Body of pancreas (tissue), 4 donors: ENCODE measurements around the gene RNF113B. TPM values are rescaled to one million over a fixed set of nuclear protein-coding genes. Genes with fewer than 3 reads are reported as not detected.

Experiments used
- ATAC-seq: fragments of 150-250 bp; one replicate; pipeline ENCODE4 v1.9.1; 2016
- DNase-seq, 4 donors: peaks; one replicate each; pipeline ENCODE4 v3.0.0-alpha.2; 2019
- H3K27ac ChIP-seq, 4 donors: fragments of 200-600 bp; sonication (generic); 1 replicate in 3 of 4; 2 replicates in 1 of 4; pipeline versions ENCODE4 v1.5.1 to v1.6.1; 2016 to 2019; ENCODE audit warnings: mild to moderate bottlenecking in 1 of 4, mixed read lengths in 1 of 4, moderate library complexity in 1 of 4
- H3K27me3 ChIP-seq, 2 donors: fragments of 200-600 bp; sonication (generic); one replicate each; pipeline ENCODE4 v1.6.0; 2016; ENCODE audit warnings: mild to moderate bottlenecking in 1 of 2
- H3K36me3 ChIP-seq, 2 donors: fragments of 200-600 bp; sonication (generic); replicated peaks in 1 of 2; 2 replicates each; pipeline ENCODE4 v1.5.1; 2016; ENCODE audit warnings: low read depth in 2 of 2; ENCODE audit not compliant: insufficient read depth in 1 of 2
- H3K4me1 ChIP-seq: fragments of 200-600 bp; sonication (generic); one replicate; pipeline ENCODE4 v1.6.0; 2016
- H3K4me3 ChIP-seq, 2 donors: fragments of 200-600 bp; sonication (generic); 1 replicate in 1 of 2; 2 replicates in 1 of 2; pipeline ENCODE4 v1.5.1; 2016 to 2019
- H3K9me3 ChIP-seq, 3 donors: fragments of 200-600 bp; sonication (generic); 1 replicate in 2 of 3; 2 replicates in 1 of 3; pipeline ENCODE4 v1.5.1; 2016
- POLR2A ChIP-seq, 3 donors: fragments of 450-650 bp; IDR thresholded peaks; one replicate each; pipeline ENCODE4 v1.6.1; 2016; ENCODE audit warnings: antibody characterized with exemption in 3 of 3, mild to moderate bottlenecking in 2 of 3
- WGBS, 2 donors: methylation state at CpG; one replicate each; pipeline ENCODE4 v1.1.5; 2017; 5-methylcytosine and 5-hydroxymethylcytosine counted together
- intact Hi-C: fragments of 100-400 bp; cut with DNase I; formaldehyde crosslinking; loops from one replicate; pipeline ENCODE4 v1.15.1; 2023
- total RNA-seq, 2 donors: library from RNA; depleted of rRNA; stranded (reverse); fragments of >200 nt; gene quantifications; one replicate each; pipeline ENCODE4 v1.1.0, GENCODE V29; 2016
- TF ChIP-seq, protein P1 (sequence below), 7 experiments: fragments of 450-650 bp in 4 of 7; fragments of 200-600 bp in 3 of 7; sonication (generic) in 3 of 7; IDR thresholded peaks; one replicate each; pipeline ENCODE4 v1.5.1; 2016 to 2019; ENCODE audit warnings: antibody characterized with exemption in 7 of 7

Gene RNF113B
- total RNA-seq, 2 donors from 2014 or later: not detected

DNA sequence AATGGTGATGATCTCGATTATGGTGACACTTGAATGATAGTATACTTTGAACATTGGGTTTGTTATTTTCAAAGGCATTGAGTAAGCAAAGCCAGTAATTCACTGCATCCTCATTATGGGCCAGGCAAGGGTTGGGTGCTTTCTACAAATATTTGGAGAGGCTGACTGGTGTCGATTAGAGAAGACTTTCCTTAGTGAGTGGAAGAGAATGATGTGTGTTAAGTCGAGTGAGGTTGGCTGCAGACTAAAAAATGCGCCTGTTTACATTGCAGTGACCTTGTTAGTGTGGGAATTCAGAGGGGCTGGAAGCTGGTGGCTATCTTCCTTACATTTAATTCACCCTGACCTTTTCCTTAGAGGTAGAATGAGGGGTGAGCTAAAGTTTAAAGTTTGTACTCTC is 22.4 kb upstream of the RNF113B start:
- no peaks in the 10 kb centered on the region for H3K9me3 ChIP-seq
- ATAC-seq (no peak), DNase-seq (no peak)
- intact Hi-C loops: no loop called here
- H3K4me3 ChIP-seq: no peak overlapping the region
- WGBS, 2 donors: 17 to 23% methylated on average over 4 of the region's 4 CpGs
- no peaks in the 10 kb centered on the region for H3K36me3 ChIP-seq
- H3K4me1 ChIP-seq: peaks cover 48% of the 10 kb centered on the region
- no peaks in the 10 kb centered on the region for H3K27me3 ChIP-seq
- no peak for TF ChIP-seq POLR2A (IDR thresholded peaks at IDR 0.05)
- TF ChIP-seq, protein P1, sequence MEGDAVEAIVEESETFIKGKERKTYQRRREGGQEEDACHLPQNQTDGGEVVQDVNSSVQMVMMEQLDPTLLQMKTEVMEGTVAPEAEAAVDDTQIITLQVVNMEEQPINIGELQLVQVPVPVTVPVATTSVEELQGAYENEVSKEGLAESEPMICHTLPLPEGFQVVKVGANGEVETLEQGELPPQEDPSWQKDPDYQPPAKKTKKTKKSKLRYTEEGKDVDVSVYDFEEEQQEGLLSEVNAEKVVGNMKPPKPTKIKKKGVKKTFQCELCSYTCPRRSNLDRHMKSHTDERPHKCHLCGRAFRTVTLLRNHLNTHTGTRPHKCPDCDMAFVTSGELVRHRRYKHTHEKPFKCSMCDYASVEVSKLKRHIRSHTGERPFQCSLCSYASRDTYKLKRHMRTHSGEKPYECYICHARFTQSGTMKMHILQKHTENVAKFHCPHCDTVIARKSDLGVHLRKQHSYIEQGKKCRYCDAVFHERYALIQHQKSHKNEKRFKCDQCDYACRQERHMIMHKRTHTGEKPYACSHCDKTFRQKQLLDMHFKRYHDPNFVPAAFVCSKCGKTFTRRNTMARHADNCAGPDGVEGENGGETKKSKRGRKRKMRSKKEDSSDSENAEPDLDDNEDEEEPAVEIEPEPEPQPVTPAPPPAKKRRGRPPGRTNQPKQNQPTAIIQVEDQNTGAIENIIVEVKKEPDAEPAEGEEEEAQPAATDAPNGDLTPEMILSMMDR (IDR thresholded peaks at IDR 0.05): no peak
- peak overlapping the region in 2 of 4 donors; percentile 6 to 24 for H3K27ac ChIP-seq

DNA sequence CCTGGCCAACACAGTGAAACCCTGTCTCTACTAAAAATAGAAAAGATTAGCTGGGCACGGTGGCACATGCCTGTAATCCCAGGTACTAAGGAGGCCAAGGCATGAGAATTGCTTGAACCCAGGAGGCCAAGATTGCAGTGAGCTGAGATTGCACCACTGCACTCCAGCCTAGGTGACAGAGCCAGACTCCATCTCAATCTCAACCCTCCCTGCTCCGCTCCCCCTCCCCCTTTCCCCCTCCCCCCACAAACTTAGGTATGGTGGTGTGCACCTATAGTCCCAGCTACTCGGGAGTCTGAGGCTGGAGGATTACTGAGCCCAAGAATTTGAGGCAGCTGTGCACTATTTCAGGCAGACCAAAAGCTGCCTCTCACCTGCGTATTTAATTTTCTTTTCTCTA is 21.6 kb upstream of the RNF113B start:
- DNase-seq: no peak
- no peak for TF ChIP-seq POLR2A (IDR thresholded peaks at IDR 0.05)
- TF ChIP-seq, protein P1 (IDR thresholded peaks at IDR 0.05): no peak
- Histone ChIP-seq H3K27ac (no peak overlapping the region), H3K4me3 (no peak overlapping the region), H3K4me1 (peaks cover 48% of the 10 kb centered on the region), H3K36me3 (no peaks in the 10 kb centered on the region), H3K27me3 (no peaks in the 10 kb centered on the region), H3K9me3 (no peaks in the 10 kb centered on the region)
- intact Hi-C loops: no loop called here
- WGBS, 2 donors: 70 to 79% methylated on average over 3 to 4 of the region's 4 CpGs
- ATAC-seq: no peak

DNA sequence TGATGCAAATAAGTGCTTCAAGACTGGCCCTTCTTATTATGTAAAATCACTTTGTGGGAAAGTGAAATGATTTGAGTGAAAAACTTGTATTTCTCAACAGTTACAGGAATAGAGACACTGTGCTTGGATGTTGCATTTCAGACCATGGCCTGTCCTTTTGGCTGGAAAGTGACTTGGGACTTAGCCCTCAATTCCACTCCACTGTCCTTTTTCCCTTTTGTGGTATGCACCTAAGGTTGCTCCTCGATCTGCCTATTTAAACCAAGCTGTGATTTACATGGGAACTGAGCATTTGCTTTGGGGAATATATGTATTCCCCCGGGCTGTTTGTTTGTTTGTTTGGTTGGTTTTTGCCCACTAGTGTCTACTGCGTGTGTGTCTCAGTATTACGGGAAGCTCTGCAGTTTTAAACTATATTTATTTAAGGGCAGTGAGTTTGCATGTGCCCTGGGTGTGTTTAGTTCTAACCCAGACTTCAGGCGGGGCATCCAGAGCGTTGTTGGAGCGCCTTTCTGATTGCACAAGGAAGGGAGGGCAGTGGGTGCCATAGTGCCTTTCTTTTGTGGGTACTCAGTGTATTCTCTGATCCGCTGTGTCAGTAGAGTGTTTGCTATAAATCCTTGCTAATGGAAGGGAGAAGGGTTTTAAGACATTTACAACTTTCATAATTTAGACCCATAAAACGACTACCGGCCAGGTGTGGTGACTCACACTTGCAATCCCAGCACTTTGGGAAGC is 18.2 kb upstream of the RNF113B start:
- WGBS, 2 donors: 82 to 90% methylated on average over 10 of the region's 10 CpGs
- H3K27me3 ChIP-seq: no peaks in the 10 kb centered on the region
- no peak for TF ChIP-seq POLR2A (IDR thresholded peaks at IDR 0.05)
- TF ChIP-seq, protein P1 (IDR thresholded peaks at IDR 0.05): no peak
- H3K27ac ChIP-seq: no peak overlapping the region
- DNase-seq (no peak), ATAC-seq (no peak)
- intact Hi-C loops: no loop called here
- no peak overlapping the region for H3K4me3 ChIP-seq
- H3K9me3 ChIP-seq: no peaks in the 10 kb centered on the region
- H3K4me1 ChIP-seq: peaks cover 54% of the 10 kb centered on the region
- no peaks in the 10 kb centered on the region for H3K36me3 ChIP-seq

DNA sequence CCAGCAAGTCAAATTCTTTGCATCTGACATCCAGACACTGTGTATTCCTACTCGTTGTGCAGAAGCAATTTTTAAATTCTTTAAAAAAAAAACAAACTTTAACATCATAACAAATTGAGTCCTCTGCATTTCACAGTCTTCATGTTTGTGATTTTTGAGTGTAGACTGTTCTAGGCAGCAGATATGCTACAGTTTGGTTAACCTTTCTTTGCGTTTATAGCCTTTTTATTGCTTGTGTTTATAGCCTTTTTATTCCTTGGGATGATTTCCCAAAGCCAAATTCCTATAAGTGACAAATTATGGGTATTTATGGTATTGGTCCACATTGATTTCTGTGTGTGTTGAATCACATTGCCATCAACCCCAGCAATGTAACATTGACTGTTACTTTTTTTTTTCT is 14.9 kb upstream of the RNF113B start:
- intact Hi-C loops: no loop called here
- Histone ChIP-seq H3K4me1 (peaks cover 57% of the 10 kb centered on the region), H3K36me3 (no peaks in the 10 kb centered on the region), H3K27me3 (no peaks in the 10 kb centered on the region), H3K27ac (no peak overlapping the region), H3K4me3 (no peak overlapping the region), H3K9me3 (no peaks in the 10 kb centered on the region)
- no peak for TF ChIP-seq POLR2A (IDR thresholded peaks at IDR 0.05)
- TF ChIP-seq, protein P1 (IDR thresholded peaks at IDR 0.05): no peak
- 59 to 64% methylated on average over 2 of the region's 2 CpGs for WGBS, 2 donors
- ATAC-seq: no peak
- DNase-seq: no peak

DNA sequence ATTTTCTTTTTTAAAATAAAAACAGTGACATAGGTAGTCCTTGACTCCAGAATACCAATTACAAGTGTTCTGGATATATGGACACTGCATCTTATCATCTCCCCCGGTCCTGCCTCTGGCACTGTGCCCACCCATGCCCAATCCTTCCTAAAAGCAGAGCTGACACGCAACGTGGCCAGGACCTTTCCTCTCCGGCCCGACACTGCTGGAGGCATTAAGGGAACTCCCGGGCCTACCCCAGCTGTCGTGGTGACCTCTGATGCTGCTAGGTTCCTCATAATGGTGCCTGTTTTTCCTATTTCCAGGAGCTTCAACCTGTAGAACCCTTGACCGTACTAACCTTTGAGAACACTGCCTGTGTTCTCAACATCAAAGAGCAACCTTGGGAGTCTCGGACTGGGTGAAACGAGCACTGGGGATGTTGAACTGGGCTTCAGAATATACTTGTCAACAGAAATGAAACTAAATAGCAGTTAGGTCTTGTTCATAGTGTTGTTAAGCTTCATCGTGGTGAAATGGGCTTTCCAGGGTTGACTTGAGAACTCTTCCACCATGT is 13.9 kb upstream of the RNF113B start:
- peaks cover 46% of the 10 kb centered on the region for H3K4me1 ChIP-seq
- WGBS, 2 donors: 44 to 59% methylated on average over 11 of the region's 11 CpGs
- peak in 2 of 4 donors; percentile 36 to 45 for DNase-seq

More for the DNA sequence above, 13.9 kb upstream of the RNF113B start:
- TF ChIP-seq, protein P1 (IDR thresholded peaks at IDR 0.05): no peak
- TF ChIP-seq POLR2A (IDR thresholded peaks at IDR 0.05): no peak
- Histone ChIP-seq H3K27me3 (no peaks in the 10 kb centered on the region), H3K4me3 (no peak overlapping the region), H3K36me3 (no peaks in the 10 kb centered on the region), H3K27ac (no peak overlapping the region), H3K9me3 (no peaks in the 10 kb centered on the region)
- ATAC-seq: no peak
- intact Hi-C loops: no loop called here
